ENCODE results near the gene NEURL1B.

The NEURL1B gene

DNA sequence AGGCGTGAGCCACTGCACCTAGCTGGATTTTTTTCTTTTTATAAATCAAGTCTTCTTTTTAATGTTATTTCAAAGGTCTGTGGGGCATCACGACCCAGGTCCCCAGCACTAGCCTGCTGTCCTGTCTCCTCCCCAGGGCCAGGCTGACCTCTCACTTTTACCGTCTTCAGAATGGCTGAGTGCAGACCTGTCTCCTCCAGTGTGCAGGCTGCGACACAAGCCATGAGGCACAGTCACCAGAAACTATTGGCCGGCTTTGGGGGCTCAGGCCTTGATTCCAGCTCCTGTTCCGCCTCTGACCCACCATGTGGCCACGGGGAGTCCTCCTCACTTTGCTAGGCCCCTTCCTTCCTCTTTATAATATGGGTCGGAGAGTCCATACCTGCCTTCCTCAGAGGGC lies 46.6 kb upstream of the NEURL1B start:
- no peak for DNase-seq
- TF ChIP-seq, protein P1, sequence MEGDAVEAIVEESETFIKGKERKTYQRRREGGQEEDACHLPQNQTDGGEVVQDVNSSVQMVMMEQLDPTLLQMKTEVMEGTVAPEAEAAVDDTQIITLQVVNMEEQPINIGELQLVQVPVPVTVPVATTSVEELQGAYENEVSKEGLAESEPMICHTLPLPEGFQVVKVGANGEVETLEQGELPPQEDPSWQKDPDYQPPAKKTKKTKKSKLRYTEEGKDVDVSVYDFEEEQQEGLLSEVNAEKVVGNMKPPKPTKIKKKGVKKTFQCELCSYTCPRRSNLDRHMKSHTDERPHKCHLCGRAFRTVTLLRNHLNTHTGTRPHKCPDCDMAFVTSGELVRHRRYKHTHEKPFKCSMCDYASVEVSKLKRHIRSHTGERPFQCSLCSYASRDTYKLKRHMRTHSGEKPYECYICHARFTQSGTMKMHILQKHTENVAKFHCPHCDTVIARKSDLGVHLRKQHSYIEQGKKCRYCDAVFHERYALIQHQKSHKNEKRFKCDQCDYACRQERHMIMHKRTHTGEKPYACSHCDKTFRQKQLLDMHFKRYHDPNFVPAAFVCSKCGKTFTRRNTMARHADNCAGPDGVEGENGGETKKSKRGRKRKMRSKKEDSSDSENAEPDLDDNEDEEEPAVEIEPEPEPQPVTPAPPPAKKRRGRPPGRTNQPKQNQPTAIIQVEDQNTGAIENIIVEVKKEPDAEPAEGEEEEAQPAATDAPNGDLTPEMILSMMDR (IDR thresholded peaks at IDR 0.05; ENCODE audit: low read depth, low read length, missing control alignments), result no peak
- H3K27ac ChIP-seq, result no peak overlapping the region
- in situ Hi-C loops (cut with HindIII; ENCODE audit: low pct_ligation_motif_present, low sequenced_read_pairs), result no loop called here
- no peaks in the 10 kb centered on the region for H3K27me3 ChIP-seq (replicated peaks)
- no peaks in the 10 kb centered on the region for H3K36me3 ChIP-seq (replicated peaks)
- H3K4me3 ChIP-seq (ENCODE audit: low read depth, low read length), result no peak overlapping the region

DNA sequence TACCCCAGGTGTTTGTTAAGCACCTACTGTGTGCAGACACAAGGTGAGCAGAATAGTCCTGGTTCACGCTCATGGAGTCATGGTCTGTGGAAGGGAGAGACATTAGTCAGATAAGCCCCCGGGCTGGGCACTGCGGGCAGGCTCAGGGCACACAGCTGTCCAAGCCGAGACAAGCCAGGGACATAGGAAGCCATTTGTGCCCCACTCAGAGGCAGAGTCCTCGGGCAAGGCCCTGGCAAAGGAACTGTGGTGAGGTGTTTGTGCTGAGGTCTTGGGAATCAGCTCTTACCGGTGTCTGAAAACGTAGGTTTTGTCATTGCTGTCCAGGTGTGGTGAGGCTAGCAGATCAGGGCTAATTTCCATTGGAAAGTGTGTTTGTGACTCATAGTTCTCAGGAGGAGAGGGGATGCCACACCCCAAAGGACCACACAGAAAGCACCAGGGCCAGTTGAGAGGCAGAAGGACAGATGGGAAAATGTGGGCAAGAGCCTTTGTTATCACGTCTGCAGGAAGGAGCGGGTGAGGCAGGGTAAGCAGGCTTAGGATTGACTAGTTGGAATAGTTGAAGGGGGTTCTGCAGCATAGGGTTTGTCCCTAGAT lies 46.1 kb upstream of the NEURL1B start:
- no peak for DNase-seq
- Histone ChIP-seq H3K27ac (no peak overlapping the region), H3K27me3 (replicated peaks) (no peaks in the 10 kb centered on the region), H3K36me3 (replicated peaks) (no peaks in the 10 kb centered on the region), H3K4me3 (ENCODE audit: low read depth, low read length) (no peak overlapping the region)
- TF ChIP-seq, protein P1 (IDR thresholded peaks at IDR 0.05; ENCODE audit: low read depth, low read length, missing control alignments), result no peak
- in situ Hi-C loops (cut with HindIII; ENCODE audit: low pct_ligation_motif_present, low sequenced_read_pairs), result no loop called here

DNA sequence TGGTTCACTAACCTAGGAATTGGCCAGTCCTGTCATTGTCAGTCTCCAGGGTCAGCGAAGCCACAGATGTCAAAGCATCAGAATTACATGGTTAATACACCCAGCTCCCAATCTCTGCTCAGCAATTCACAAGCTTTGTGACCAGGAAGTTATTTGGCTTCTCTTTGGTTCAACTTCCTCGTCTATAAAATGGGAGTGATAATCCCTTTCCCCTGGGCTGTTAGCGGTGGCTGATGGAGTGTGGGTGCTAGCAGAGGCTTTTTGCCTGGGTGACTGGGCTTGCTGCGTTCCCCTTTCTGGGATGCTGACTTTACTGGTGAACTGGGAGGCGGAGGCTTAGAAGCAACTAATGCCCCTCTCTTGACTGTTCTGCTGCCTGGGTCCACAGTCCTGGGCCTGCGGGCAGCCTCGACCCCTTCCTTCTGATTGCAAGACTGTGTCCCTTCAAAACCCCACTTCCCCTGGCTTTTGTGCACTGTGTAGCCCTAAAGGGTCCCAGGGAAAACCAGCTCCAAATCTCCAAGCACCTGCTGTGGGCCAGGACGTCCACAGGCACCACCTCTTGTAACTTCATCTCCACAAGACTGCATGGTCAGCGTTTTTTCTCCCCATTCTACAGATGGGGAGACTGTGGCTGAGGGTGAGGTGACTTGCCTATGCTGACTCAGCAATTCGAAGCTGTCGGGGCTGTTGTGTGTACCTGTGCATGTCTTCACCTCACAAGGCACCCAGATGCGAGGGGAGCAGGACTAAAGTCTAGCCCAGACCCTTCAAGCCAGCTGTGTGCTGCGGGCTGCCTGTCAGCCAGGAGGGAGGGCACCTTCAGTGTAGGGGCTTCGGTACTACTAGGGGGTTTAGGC lies 45.2 kb upstream of the NEURL1B start:
- H3K27ac ChIP-seq, result no peak overlapping the region
- no peak overlapping the region for H3K4me3 ChIP-seq (ENCODE audit: low read depth, low read length)
- no peaks in the 10 kb centered on the region for H3K36me3 ChIP-seq (replicated peaks)
- no peaks in the 10 kb centered on the region for H3K27me3 ChIP-seq (replicated peaks)
- no peak for DNase-seq
- in situ Hi-C loops (cut with HindIII; ENCODE audit: low pct_ligation_motif_present, low sequenced_read_pairs), result no loop called here
- TF ChIP-seq, protein P1 (IDR thresholded peaks at IDR 0.05; ENCODE audit: low read depth, low read length, missing control alignments), result no peak

DNA sequence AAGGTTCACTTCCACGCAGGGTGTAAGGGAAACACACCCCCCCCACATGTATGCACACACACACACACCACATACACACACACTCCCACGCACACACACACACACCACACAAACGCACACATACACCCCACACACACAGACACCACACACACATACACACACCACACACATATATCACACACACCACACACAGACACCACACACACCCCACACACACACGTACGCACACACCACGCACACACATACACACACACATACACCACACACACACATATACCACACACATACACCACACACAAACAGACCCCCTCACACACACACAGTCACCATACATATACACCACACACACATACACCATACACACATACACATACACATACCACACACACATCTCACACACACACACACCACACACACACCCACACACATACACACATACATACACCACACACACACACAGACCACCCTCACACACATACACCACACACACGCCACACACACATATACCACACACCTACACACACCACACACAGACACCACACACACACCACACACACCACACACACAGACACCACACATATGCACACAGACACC lies 44.3 kb upstream of the NEURL1B start:
- Histone ChIP-seq H3K4me3 (ENCODE audit: low read depth, low read length) (no peak overlapping the region), H3K36me3 (replicated peaks) (no peaks in the 10 kb centered on the region), H3K27me3 (replicated peaks) (no peaks in the 10 kb centered on the region), H3K27ac (no peak overlapping the region)
- DNase-seq, result no peak
- TF ChIP-seq, protein P1 (IDR thresholded peaks at IDR 0.05; ENCODE audit: low read depth, low read length, missing control alignments), result no peak
- in situ Hi-C loops (cut with HindIII; ENCODE audit: low pct_ligation_motif_present, low sequenced_read_pairs), result no loop called here

DNA sequence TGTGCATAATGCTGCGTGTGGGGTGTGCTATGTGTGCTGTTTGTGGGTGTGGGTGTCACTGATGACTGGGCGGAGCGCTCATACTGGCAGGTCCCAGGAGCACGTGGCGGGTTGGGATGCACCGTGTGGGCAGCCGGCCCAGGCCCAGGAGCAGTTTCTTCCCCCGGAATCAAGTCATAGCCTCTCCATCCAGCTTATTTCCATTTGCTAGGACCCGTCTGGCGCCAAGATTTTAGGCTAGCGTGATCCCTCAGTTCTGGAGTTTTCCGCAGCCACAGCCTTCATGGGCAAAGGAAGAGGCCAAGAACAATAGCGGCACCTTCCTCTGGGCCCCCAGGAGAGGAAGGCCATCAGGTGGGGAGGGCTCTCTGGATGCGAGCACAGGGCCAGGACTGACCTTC lies 43.3 kb upstream of the NEURL1B start:
- TF ChIP-seq, protein P1 (IDR thresholded peaks at IDR 0.05; ENCODE audit: low read depth, low read length, missing control alignments), result no peak
- in situ Hi-C loops (cut with HindIII; ENCODE audit: low pct_ligation_motif_present, low sequenced_read_pairs), result no loop called here
- Histone ChIP-seq H3K4me3 (ENCODE audit: low read depth, low read length) (no peak overlapping the region), H3K27ac (no peak overlapping the region), H3K36me3 (replicated peaks) (no peaks in the 10 kb centered on the region), H3K27me3 (replicated peaks) (no peaks in the 10 kb centered on the region)
- DNase-seq, result no peak
